ENCODE measurements around the gene KIAA2012.

Gene KIAA2012

DNA sequence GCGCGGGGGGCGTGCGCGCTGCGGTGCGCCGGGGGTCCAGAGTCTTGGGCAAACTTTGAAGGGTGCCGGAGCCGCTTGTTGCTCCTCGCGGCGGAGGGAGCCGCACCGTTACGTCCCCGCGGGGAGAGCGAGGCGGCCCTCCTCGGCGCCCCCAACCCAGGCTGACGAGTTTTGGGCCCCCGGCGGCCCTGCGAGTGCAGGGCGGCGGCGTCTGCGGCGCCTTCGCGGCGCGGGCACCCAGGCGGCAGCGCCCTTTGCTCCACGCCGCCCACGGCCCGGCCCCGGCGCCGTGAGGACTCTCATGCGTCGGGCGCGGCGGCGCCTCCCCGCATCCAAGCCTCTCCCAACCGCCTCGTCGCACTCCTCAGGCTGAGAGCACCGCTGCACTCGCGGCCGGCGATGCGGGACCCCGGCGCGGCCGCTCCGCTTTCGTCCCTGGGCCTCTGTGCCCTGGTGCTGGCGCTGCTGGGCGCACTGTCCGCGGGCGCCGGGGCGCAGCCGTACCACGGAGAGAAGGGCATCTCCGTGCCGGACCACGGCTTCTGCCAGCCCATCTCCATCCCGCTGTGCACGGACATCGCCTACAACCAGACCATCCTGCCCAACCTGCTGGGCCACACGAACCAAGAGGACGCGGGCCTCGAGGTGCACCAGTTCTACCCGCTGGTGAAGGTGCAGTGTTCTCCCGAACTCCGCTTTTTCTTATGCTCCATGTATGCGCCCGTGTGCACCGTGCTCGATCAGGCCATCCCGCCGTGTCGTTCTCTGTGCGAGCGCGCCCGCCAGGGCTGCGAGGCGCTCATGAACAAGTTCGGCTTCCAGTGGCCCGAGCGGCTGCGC, 38.6 kb upstream of the KIAA2012 start:
- Histone ChIP-seq H3K36me3 (ENCODE audit: control insufficient read depth, insufficient read depth, low read length) (no peaks in the 10 kb centered on the region), H3K9ac (no peak overlapping the region), H3K27me3 (ENCODE audit: control insufficient read depth, insufficient read depth, low read length) (no peaks in the 10 kb centered on the region), H3K4me1 (peaks cover 4% of the 10 kb centered on the region), H3K9me3 (ENCODE audit: control insufficient read depth, low read length) (no peaks in the 10 kb centered on the region), H3K27ac (peak overlapping the region; percentile 58), H3K4me2 (ENCODE audit: low read length) (peak overlapping the region; percentile 84), H3K4me3 (ENCODE audit: low read depth, low read length) (peak overlapping the region; percentile 56), H2AFZ (peak overlapping the region; percentile 91), H3K79me2 (no peaks in the 10 kb centered on the region)
- TF ChIP-seq, protein P1, sequence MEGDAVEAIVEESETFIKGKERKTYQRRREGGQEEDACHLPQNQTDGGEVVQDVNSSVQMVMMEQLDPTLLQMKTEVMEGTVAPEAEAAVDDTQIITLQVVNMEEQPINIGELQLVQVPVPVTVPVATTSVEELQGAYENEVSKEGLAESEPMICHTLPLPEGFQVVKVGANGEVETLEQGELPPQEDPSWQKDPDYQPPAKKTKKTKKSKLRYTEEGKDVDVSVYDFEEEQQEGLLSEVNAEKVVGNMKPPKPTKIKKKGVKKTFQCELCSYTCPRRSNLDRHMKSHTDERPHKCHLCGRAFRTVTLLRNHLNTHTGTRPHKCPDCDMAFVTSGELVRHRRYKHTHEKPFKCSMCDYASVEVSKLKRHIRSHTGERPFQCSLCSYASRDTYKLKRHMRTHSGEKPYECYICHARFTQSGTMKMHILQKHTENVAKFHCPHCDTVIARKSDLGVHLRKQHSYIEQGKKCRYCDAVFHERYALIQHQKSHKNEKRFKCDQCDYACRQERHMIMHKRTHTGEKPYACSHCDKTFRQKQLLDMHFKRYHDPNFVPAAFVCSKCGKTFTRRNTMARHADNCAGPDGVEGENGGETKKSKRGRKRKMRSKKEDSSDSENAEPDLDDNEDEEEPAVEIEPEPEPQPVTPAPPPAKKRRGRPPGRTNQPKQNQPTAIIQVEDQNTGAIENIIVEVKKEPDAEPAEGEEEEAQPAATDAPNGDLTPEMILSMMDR (IDR thresholded peaks at IDR 0.05), result no peak

DNA sequence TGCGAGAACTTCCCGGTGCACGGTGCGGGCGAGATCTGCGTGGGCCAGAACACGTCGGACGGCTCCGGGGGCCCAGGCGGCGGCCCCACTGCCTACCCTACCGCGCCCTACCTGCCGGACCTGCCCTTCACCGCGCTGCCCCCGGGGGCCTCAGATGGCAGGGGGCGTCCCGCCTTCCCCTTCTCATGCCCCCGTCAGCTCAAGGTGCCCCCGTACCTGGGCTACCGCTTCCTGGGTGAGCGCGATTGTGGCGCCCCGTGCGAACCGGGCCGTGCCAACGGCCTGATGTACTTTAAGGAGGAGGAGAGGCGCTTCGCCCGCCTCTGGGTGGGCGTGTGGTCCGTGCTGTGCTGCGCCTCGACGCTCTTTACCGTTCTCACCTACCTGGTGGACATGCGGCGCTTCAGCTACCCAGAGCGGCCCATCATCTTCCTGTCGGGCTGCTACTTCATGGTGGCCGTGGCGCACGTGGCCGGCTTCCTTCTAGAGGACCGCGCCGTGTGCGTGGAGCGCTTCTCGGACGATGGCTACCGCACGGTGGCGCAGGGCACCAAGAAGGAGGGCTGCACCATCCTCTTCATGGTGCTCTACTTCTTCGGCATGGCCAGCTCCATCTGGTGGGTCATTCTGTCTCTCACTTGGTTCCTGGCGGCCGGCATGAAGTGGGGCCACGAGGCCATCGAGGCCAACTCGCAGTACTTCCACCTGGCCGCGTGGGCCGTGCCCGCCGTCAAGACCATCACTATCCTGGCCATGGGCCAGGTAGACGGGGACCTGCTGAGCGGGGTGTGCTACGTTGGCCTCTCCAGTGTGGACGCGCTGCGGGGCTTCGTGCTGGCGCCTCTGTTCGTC, 37.7 kb upstream of the KIAA2012 start:
- Histone ChIP-seq H3K9me3 (ENCODE audit: control insufficient read depth, low read length) (no peaks in the 10 kb centered on the region), H3K4me2 (ENCODE audit: low read length) (peak overlapping the region; percentile 84), H3K27me3 (ENCODE audit: control insufficient read depth, insufficient read depth, low read length) (no peaks in the 10 kb centered on the region), H2AFZ (peak overlapping the region; percentile 91), H3K9ac (no peak overlapping the region), H3K79me2 (no peaks in the 10 kb centered on the region), H3K4me3 (ENCODE audit: low read depth, low read length) (no peak overlapping the region), H3K27ac (no peak overlapping the region), H3K36me3 (ENCODE audit: control insufficient read depth, insufficient read depth, low read length) (no peaks in the 10 kb centered on the region), H3K4me1 (peaks cover 4% of the 10 kb centered on the region)
- TF ChIP-seq, protein P1 (IDR thresholded peaks at IDR 0.05), result no peak

DNA sequence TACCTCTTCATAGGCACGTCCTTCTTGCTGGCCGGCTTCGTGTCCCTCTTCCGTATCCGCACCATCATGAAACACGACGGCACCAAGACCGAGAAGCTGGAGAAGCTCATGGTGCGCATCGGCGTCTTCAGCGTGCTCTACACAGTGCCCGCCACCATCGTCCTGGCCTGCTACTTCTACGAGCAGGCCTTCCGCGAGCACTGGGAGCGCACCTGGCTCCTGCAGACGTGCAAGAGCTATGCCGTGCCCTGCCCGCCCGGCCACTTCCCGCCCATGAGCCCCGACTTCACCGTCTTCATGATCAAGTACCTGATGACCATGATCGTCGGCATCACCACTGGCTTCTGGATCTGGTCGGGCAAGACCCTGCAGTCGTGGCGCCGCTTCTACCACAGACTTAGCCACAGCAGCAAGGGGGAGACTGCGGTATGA, 37.1 kb upstream of the KIAA2012 start:
- H3K9ac ChIP-seq, result no peak overlapping the region

DNA sequence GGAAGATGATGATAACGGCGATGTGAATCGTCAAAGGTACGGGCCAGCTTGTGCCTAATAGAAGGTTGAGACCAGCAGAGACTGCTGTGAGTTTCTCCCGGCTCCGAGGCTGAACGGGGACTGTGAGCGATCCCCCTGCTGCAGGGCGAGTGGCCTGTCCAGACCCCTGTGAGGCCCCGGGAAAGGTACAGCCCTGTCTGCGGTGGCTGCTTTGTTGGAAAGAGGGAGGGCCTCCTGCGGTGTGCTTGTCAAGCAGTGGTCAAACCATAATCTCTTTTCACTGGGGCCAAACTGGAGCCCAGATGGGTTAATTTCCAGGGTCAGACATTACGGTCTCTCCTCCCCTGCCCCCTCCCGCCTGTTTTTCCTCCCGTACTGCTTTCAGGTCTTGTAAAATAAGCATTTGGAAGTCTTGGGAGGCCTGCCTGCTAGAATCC, 36.4 kb upstream of the KIAA2012 start:
- H3K9me3 ChIP-seq (ENCODE audit: control insufficient read depth, low read length), result no peaks in the 10 kb centered on the region

More for the DNA sequence above, 37.1 kb upstream of the KIAA2012 start:
- Histone ChIP-seq H3K4me2 (ENCODE audit: low read length) (no peak overlapping the region), H2AFZ (no peak overlapping the region), H3K27ac (no peak overlapping the region), H3K27me3 (ENCODE audit: control insufficient read depth, insufficient read depth, low read length) (no peaks in the 10 kb centered on the region), H3K4me1 (peaks cover 4% of the 10 kb centered on the region), H3K36me3 (ENCODE audit: control insufficient read depth, insufficient read depth, low read length) (no peaks in the 10 kb centered on the region), H3K79me2 (no peaks in the 10 kb centered on the region), H3K4me3 (ENCODE audit: low read depth, low read length) (no peak overlapping the region), H3K9me3 (ENCODE audit: control insufficient read depth, low read length) (no peaks in the 10 kb centered on the region)
- TF ChIP-seq, protein P1 (IDR thresholded peaks at IDR 0.05), result no peak

More for the DNA sequence above, 36.4 kb upstream of the KIAA2012 start:
- Histone ChIP-seq H3K27ac (no peak overlapping the region), H3K4me2 (ENCODE audit: low read length) (no peak overlapping the region), H3K79me2 (no peaks in the 10 kb centered on the region), H3K27me3 (ENCODE audit: control insufficient read depth, insufficient read depth, low read length) (no peaks in the 10 kb centered on the region), H2AFZ (no peak overlapping the region), H3K9ac (no peak overlapping the region), H3K4me1 (peaks cover 4% of the 10 kb centered on the region), H3K36me3 (ENCODE audit: control insufficient read depth, insufficient read depth, low read length) (no peaks in the 10 kb centered on the region), H3K4me3 (ENCODE audit: low read depth, low read length) (no peak overlapping the region)
- TF ChIP-seq, protein P1 (IDR thresholded peaks at IDR 0.05), result no peak
